ENCODE data around the gene SFTA2. TPM values are rescaled to one million over a fixed set of nuclear protein-coding genes. Genes with fewer than 3 reads are reported as not detected.
"Not testable (repeated sequence)": the region's sequence is repeated elsewhere in the genome, so short reads cannot be mapped to it uniquely, and the experiment has no call there.

The SFTA2 gene
- not detected in 2 replicates for total RNA-seq

DNA sequence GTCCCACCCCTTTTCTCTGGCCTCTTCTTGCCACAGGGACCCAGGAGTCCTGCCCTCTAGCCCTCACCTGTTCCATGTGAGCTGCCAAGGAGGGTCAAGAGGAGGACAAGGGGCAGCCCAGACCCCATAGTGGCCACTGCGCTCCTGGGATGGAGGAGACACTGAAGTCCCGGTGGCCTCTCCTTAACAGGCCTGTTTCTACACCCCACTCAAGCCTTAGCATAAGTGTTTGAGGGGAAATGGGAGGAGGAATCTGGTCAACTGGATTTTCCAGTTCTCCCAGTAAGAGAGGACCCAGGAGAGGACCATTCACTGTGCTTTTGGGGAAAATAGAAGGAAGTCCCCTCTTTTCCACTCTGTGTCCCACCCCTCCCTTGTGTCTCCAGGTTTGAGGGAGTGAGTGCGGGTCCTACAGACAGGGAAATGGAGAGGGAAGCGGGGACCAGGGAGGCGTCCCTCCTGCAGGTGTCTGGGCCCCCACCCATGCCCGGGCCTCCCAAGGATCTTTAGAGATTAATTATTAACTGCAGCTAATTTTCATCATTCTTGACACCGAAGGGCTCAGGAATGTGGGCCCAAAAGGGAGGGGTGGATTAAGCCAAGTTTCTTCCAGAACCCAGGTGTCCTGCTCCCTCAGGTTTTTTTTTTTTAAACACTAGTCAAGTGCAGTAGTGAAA lies at the start of gene SFTA2:
Gene SFTA2 (minus strand): TSS at position 202 of the 677 bp plus-strand sequence. CDS start 74 bp downstream, at position 128.
- no peak for DNase-seq (ENCODE audit: low read depth, low spot score)

DNA sequence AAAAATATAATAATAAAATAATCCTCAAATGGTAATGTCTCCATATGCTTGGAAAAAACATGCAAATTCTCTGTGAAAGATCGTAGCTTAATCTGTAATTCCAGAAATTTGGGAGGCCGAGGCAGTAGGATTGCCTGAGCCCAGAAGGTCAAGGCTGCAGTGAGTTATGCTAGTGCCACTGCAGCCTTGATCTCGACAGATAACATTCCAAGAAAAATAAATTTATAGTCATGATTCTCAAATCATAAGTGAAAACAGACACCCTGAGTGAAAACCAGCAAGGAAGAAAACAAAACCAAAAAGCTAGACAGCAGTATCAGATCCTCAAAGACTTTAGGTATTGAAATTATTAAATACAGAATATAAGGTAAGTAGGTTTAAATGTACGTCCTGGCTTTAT lies 47.7 kb upstream of the SFTA2 start:
- no peak for DNase-seq (ENCODE audit: low read depth, low spot score)

DNA sequence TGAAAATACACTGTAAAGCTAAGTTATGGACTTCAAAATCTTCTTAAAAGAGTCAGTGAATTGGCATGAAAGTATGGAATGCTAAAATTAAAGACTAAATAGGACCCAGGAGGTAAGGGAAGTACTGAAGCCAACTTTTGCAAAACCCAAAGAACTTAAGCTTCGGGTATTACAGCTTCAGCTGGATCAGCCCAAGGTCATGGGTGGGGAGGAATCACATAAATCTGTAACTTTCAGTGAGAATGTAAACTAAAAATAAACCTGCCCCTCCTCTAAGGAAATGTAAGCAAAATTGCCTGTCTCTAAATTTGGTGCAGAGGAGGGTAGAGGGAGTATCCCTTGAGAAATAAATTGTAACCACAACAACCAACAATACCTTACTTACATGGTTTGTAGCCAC lies 47.2 kb upstream of the SFTA2 start:
- DNase-seq (ENCODE audit: low read depth, low spot score) = no peak

DNA sequence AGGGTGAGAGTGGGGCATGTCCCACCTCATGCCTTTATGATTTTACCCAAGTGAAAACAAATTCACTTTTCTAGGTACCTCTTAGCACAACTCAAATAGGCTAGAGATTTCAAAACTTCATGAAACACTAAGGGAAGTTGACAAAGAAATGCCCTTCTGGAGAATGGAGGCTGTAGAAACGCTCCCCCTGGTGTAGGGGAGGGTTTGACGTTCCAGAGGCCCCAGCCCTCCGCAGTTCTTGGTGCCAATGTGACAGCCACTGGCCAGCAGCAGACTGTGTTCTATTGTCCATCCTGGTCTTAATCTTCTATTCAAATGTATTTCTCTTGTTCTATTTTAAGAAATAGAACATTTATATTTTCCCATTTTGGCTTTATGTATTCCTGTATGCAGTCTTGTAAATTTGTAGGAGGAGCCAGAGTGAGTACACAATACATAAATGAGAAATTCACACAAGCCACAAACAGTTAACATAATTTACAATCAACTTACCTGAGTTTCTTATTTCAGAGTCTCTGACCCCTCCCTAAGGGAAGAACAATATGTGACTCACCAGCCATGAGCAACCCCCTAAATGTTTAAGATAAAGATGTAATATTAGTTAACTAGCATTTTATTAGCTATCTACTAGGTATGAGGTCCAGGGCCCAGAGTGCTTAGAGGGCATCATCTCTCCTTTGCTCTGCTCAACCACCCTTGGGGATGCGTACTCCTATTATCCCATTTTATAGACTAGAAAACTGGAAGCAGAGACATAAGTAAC lies 42.7 kb upstream of the SFTA2 start:
- DNase-seq (ENCODE audit: low read depth, low spot score) = no peak

DNA sequence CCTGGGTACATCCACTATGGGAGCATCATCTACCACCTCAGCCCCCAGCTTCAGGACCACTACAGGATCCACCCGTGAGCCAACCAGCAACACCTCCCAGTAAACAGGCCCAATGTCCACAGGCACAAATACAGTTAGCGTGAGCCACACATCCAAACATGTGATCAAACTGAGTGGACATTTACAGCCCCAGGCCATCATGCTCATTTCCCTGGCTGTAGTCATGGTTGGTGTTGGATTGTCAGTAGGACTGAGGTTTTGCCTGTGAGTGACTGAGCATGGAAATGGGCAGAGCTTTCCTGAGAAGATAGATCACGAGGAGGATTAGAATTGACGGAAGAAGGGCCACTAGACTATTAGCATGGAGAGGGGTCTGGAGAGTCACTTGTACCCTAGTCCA lies 40.8 kb upstream of the SFTA2 start:
- no peak for DNase-seq (ENCODE audit: low read depth, low spot score)

DNA sequence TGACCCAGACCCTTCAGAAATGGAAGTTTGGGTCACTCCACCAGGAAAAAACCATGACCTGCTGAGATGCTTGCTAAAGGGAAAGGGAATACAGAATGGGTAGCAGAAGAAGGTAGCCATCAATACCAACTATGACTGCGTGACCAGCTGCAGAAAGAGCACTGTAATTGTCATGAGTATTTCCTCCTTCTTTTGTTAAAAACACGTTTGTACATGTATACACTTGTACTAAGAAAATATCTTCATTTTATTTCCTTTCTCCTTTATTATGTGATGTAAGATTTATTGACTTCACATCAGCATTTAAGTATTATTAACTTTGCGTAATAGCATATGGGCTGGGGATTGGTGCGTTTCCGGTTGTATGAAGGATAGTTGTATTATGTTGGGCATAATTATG lies 39.0 kb upstream of the SFTA2 start:
- DNase-seq (ENCODE audit: low read depth, low spot score) = no peak

DNA sequence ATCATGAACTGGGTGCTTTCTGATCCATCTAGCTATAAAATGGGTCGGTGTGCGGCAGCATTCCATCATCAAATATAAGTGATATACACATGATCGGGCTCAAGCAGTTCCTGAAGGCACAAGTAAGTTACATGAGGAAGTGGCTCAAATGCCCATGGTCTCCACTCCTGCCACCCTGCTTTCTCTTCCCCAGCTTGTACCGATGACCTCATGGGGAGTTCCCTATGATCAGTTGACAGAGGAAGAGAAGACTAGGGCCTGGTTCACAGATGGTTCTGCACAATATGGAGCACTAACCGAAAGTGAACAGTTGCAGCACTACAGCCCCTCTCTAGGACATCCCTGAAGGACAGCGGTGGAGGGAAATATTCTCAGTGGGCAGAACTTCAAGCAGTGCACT lies 37.2 kb upstream of the SFTA2 start:
- not testable (repeated sequence) for DNase-seq (ENCODE audit: low read depth, low spot score)

DNA sequence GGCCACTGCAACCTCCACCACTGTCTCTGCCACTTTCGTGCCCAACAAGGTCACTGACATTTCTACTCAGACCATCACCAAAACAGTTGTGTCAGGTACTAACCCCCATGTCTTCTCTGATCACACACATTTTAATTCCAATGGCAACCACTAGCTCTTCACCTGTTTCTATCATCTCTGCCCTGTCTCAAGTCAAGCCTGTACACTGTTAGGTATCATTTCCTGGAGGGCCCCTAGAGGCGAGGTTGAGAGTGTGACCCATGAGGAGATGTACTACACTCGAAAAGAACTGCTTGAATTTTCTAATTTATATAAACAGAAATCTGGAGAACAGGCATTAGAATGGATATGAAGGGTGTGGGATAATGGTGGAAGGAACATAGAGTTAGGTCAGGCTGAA lies 34.2 kb upstream of the SFTA2 start:
- no peak for DNase-seq (ENCODE audit: low read depth, low spot score)

DNA sequence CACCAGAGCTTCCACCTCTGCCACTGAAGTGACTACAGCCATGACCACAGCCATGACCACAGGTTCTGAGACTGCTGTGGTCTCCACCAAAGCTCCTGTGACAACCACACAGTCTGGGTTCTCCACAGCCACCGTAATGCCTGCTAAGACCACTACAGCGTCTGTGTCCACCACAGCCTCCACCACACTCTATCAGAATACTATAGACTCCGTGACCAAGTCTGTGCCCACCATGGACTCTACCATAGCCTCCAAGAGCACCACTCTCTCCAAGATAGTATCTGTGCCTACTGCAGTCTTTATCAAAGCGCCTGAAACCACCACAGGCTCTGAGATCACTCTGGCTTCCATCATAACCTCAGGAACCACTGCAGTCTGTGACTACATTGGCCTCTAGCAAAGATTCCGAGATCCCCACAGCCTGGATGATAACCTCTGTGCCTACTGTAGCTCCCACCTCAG lies 33.2 kb upstream of the SFTA2 start:
- no peak for DNase-seq (ENCODE audit: low read depth, low spot score)

DNA sequence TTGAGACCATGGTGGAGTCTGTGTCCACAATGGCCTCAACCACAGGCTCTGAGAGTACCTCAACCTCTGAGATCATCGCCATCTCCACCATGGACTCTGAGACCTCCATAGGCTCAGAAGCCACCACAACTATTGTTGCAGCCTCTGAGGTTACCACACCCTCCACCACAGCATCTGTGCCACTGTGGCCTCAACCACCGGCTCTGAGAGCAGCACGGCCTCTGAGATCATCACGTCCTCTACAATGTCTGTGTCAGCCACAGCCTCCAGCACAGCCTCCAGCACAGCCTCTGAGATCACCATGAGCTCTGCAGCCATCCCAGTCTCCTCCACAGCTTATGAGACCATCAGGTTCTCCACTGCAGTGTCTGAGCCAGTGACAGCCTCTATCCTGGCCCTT lies 32.1 kb upstream of the SFTA2 start:
- no peak for DNase-seq (ENCODE audit: low read depth, low spot score)

DNA sequence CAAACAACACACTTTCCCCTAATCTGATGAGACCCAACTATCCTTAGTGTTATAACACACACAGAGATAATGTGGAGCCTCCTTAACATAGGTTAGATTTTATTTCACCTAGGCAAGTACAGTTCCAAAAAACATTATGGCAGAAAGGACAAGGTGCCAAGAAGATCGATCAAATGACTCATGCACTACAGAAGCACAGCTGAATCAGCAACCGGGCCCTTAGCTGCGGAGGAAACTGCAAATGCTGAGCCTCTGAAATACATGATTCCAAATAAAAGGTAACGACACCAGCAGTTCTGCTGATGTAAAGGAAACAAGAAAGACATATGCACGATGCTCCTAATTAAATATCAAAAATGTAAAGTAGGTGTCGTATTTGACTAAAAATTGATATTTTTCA lies 31.7 kb upstream of the SFTA2 start:
- DNase-seq (ENCODE audit: low read depth, low spot score) = no peak

DNA sequence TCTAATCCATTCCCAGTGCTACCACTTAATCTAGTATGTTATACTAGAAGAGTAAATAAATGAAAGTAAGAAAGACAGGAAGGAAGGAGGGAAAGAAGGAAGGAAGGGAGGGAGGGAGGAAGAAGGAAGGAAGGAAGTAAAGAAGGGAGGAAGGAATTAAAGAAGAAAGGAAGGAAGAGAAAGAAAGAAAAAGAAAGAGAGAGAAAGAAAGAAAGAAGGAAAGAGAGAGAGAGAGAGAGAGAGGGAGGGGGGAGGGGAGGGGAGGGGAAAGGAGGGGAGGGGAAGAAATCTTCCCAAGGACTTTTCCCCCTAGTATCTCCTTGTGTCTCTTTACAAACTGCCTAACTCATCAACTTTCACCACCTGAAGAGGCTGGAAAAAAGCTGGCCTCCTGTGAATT lies 30.7 kb upstream of the SFTA2 start:
- no peak for DNase-seq (ENCODE audit: low read depth, low spot score)

DNA sequence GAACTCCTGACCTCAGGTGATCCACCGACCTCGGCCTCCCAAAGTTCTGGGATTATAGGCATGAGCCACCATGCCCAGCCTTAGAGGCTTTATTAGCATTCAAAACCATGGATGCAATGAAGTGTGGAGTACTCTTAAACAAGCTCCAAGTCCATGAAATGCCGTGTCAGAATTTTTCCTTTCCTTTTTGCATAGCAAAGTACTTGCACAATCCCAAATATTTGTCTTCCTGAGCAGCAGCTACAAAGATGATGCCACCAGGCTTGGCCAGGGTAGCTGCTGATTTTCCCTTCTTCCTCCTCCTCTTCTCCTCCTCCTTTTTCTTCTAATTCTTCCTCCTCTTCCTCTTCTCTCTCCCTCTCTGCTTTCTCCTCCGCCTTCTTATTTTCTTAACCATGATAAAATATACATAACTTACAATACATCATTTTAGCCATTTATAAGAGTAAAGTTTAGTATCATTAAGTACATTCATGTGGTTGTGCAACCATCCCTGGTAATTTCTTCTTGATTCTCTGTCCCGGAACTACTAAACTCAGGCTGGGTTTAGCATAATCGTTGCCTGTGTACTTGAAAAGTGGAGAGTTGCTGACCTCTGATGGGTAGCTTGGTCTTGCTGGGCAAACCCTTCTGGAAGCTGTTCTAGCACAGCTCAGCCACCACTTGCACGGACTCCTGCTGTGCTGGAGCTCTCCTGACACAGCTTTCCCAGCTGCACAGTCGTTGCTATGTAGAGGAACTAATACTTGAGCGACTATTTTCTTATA lies 29.1 kb upstream of the SFTA2 start:
- DNase-seq (ENCODE audit: low read depth, low spot score) = no peak

DNA sequence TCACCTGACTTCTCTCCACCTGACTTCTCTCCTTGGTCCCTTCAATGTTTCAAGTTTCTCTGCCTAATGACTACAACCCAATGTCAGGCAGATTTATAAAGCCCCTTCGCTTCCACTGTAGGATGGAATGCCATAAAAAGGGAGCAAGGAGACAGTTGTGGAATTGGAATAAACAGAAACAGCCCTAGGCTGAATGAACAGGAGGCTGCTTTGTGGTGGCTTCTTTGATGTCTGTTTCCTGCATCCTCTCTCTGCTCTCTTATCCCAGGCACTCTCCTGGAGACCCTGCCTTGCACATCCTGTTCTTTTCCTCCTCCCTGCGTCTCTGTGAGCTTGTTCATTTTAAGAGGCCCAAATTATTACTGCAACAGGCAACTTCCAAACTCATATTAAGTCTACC lies 25.7 kb upstream of the SFTA2 start:
- DNase-seq (ENCODE audit: low read depth, low spot score) = no peak

DNA sequence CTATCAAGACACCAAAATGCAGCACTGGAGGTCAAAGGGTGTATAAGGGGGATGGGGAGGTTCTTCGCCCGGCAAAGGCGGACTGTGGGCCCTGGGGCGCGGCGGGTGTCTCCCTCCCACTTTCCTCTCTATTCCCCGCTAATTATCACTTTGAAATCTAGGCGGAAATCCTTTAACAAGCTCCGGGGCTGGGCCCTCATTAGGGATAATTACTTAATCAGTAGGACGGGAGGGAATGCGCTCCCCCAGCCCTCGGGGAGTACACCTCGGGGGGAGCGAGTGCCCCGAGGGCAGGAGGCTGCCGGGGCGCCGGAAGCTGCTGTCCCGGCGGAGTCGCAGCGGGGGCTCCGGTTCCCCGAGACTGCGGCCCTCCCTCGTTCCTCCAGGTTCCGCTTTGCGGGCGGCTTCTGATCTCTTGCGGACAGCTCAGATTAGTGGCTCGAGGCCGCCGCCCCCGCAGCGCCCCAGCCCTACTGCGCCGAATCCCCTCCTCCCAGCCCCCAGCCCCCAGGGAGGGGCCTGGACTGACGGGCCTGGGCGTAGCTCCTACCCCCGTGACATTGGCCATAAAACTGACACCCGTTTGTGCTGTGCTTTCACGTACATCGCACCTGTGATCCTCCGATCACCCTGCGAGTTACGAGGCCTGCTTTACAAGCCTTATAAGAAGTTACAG lies 23.5 kb upstream of the SFTA2 start:
- no peak for DNase-seq (ENCODE audit: low read depth, low spot score)

DNA sequence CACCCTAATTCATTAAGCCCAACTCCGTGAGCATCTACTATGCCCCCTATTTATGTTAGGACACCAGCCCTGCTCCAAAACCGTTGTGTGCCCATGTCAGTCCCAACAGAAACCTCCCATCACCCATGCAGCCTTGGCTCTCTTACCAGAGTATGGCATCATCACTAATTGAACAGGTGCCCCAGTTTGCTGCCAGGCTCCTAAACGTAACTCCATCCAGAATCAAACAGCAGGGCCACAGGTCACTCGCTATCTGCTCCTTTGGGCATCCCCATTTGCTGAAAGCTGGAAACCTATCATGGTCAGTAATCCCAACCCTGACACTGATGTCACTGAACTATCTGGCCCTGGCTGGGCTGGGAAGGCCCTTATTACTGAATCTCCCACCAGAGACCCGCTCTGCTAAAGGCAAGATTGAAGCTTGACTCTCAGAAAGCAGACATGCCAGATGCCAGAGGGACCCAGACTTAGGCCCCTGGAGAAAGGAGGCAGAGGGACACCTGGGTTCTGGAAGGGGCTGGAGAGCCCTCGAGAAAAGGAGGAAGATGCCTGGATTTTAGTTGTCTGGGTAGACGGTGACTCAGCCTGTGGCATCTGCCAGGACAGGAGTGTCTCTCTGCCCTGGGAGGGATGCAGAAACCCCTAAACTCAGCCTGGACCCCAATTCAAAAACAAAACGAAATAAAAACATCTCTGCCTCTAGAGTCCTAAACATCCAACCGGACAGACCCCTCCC lies 22.8 kb upstream of the SFTA2 start:
- no peak for DNase-seq (ENCODE audit: low read depth, low spot score)

DNA sequence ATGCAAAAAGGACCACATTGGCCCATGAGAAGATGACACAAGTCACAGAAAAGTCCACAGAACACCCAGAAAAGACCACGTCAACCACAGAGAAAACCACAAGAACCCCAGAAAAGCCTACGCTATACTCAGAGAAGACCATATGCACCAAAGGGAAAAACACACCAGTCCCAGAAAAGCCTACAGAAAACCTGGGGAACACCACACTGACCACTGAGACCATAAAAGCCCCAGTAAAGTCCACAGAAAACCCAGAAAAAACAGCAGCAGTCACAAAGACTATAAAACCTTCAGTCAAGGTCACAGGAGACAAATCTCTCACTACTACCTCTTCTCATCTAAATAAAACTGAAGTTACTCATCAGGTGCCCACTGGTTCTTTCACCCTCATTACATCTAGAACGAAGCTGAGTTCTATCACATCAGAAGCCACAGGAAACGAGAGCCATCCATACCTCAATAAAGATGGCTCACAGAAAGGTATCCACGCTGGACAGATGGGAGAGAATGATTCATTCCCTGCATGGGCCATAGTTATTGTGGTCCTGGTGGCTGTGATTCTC lies 20.0 kb upstream of the SFTA2 start:
- no peak for DNase-seq (ENCODE audit: low read depth, low spot score)

DNA sequence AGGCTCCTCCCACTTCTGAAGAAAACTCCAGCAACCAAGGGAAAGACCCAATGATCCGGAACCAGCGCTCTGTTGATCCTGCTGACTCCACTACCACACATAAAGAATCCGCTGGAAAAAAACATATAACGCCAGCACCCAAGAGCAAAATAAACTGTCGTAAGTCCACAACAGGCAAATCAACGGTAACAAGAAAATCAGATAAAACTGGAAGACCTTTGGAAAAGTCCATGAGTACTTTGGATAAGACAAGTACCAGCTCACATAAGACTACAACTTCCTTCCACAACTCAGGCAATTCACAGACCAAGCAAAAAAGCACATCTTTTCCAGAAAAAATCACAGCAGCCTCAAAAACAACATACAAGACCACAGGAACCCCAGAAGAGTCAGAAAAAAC lies 16.8 kb upstream of the SFTA2 start:
- no peak for DNase-seq (ENCODE audit: low read depth, low spot score)

DNA sequence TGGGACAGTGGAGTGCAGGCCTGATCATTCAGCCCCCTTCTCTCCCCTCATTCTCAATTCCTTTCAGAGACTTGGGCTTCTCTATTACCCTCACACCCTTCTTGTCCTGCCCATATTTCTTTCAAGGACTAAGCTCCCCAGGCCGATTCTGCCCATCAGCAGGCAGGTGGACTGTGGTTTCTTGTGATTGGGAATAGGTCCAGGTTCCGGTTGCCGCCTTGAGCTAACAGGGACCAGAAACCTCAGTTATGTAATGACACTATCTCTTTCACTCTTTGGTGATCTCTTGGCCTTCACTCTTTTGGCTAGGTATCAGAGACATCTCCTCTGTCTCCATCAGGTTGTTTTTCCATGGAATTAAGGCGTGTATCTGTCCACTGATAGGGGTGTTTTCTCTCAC lies 15.3 kb upstream of the SFTA2 start:
- DNase-seq (ENCODE audit: low read depth, low spot score) = no peak

DNA sequence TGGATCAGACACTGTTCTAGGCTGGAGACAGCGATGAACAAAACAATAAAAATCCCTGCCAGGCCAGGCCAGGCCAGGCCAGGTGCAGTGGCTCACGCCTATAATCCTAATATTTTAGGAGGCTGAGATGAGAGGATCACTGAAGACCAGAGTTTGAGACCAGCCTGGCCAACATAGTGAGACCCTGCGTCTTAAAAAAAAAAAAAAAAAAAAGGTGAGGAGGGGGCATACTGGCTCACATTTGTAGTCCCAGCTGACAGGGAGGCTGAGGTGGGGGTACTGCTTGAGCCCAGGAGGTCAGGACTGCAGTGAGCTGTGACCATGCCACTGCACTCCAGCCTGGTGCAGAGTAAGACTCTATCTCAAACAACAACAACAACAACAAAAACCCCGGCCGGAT lies 13.3 kb upstream of the SFTA2 start:
- DNase-seq (ENCODE audit: low read depth, low spot score) = no peak

DNA sequence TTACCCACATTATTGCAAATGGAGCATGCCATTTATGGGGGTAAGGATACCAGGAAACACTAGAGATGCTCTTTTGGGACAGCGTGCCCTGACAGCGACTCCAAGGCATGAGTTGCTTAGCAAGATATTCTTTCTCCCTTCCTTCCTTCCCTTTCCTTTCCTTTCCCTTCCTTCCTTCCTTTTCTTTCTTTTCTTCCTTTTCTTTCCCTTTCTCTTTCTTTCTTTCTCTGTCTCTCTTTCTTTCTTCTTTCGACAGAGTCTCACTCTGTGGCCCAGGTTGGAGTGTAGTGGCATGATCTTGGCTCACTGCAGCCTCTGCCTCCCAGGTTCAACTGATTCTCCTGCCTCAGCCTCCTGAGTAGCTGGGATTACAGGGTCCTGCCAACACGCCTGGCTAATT lies 12.1 kb upstream of the SFTA2 start:
- DNase-seq (ENCODE audit: low read depth, low spot score) = no peak
